ENCODE results near the gene CDKN2D. TPM values are rescaled to one million over a fixed set of nuclear protein-coding genes. Genes with fewer than 3 reads are reported as not detected.
A peak's percentile ranks its signal among the peaks of the same experiment; 100 is the strongest.
"Not testable (repeated sequence)": the region's sequence is repeated elsewhere in the genome, so short reads cannot be mapped to it uniquely, and the experiment has no call there.

The CDKN2D gene
- total RNA-seq, 1 donor from 2014 or later = 6.6 TPM

GRCh38 chr19:10546817-10547216, 22.0 kb downstream of the CDKN2D start:
- H3K4me3 ChIP-seq (ENCODE audit: low read depth, low read length) = no peak overlapping the region
- H3K36me3 ChIP-seq (ENCODE audit: control insufficient read depth, insufficient read depth, low read length) = peaks cover 25% of the 10 kb centered on the region
- TF ChIP-seq, protein P1, sequence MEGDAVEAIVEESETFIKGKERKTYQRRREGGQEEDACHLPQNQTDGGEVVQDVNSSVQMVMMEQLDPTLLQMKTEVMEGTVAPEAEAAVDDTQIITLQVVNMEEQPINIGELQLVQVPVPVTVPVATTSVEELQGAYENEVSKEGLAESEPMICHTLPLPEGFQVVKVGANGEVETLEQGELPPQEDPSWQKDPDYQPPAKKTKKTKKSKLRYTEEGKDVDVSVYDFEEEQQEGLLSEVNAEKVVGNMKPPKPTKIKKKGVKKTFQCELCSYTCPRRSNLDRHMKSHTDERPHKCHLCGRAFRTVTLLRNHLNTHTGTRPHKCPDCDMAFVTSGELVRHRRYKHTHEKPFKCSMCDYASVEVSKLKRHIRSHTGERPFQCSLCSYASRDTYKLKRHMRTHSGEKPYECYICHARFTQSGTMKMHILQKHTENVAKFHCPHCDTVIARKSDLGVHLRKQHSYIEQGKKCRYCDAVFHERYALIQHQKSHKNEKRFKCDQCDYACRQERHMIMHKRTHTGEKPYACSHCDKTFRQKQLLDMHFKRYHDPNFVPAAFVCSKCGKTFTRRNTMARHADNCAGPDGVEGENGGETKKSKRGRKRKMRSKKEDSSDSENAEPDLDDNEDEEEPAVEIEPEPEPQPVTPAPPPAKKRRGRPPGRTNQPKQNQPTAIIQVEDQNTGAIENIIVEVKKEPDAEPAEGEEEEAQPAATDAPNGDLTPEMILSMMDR (IDR thresholded peaks at IDR 0.05; ENCODE audit: insufficient read depth, low read length, severe bottlenecking) = no peak
- DNase-seq (ENCODE audit: low read depth) = no peak
- no peak for FAIRE-seq
- H3K27me3 ChIP-seq (ENCODE audit: control insufficient read depth, insufficient read depth, low read length) = no peaks in the 10 kb centered on the region

GRCh38 chr19:10544753-10545251, 24.0 kb downstream of the CDKN2D start:
- no peak for FAIRE-seq
- DNase-seq (ENCODE audit: low read depth) = no peak
- Histone ChIP-seq H3K36me3 (ENCODE audit: control insufficient read depth, insufficient read depth, low read length) (peaks cover 21% of the 10 kb centered on the region), H3K4me3 (ENCODE audit: low read depth, low read length) (peak overlapping the region; percentile 48), H3K27me3 (ENCODE audit: control insufficient read depth, insufficient read depth, low read length) (no peaks in the 10 kb centered on the region)
- TF ChIP-seq, protein P1 (IDR thresholded peaks at IDR 0.05; ENCODE audit: insufficient read depth, low read length, severe bottlenecking) = no peak

- no peaks in the 10 kb centered on the region for H3K27me3 ChIP-seq (ENCODE audit: control insufficient read depth, insufficient read depth, low read length)
- TF ChIP-seq, protein P1 (IDR thresholded peaks at IDR 0.05; ENCODE audit: insufficient read depth, low read length, severe bottlenecking) = no peak
- peaks cover 20% of the 10 kb centered on the region for H3K36me3 ChIP-seq (ENCODE audit: control insufficient read depth, insufficient read depth, low read length)
- DNase-seq (ENCODE audit: low read depth) (no peak), FAIRE-seq (no peak)
- peak overlapping the region; percentile 48 for H3K4me3 ChIP-seq (ENCODE audit: low read depth, low read length)
These were observed 24.5 kb downstream of the CDKN2D start for GRCh38 chr19:10544242-10544752.

- TF ChIP-seq, protein P1 (IDR thresholded peaks at IDR 0.05; ENCODE audit: insufficient read depth, low read length, severe bottlenecking) = no peak
- H3K4me3 ChIP-seq (ENCODE audit: low read depth, low read length) = peak within 1 kb of the TSS; percentile 48
- peaks cover 14% of the 10 kb centered on the region for H3K36me3 ChIP-seq (ENCODE audit: control insufficient read depth, insufficient read depth, low read length)
- no peak for FAIRE-seq
- peak; percentile 52 for DNase-seq (ENCODE audit: low read depth)
- no peaks in the 10 kb centered on the region for H3K27me3 ChIP-seq (ENCODE audit: control insufficient read depth, insufficient read depth, low read length)
These were observed 25.1 kb downstream of the CDKN2D start, which contains the start of gene ATG4D for GRCh38 chr19:10543420-10544241. Gene ATG4D, plus strand, starts transcription at chr19:10543904. Its CDS starts 187 bp downstream, at chr19:10544091.

- FAIRE-seq (no peak), DNase-seq (ENCODE audit: low read depth) (no peak)
- Histone ChIP-seq H3K36me3 (ENCODE audit: control insufficient read depth, insufficient read depth, low read length) (peaks cover 14% of the 10 kb centered on the region), H3K4me3 (ENCODE audit: low read depth, low read length) (peak overlapping the region; percentile 48), H3K27me3 (ENCODE audit: control insufficient read depth, insufficient read depth, low read length) (no peaks in the 10 kb centered on the region)
- TF ChIP-seq, protein P1 (IDR thresholded peaks at IDR 0.05; ENCODE audit: insufficient read depth, low read length, severe bottlenecking) = no peak
These were observed 25.7 kb downstream of the CDKN2D start for GRCh38 chr19:10543059-10543419.

DNA sequence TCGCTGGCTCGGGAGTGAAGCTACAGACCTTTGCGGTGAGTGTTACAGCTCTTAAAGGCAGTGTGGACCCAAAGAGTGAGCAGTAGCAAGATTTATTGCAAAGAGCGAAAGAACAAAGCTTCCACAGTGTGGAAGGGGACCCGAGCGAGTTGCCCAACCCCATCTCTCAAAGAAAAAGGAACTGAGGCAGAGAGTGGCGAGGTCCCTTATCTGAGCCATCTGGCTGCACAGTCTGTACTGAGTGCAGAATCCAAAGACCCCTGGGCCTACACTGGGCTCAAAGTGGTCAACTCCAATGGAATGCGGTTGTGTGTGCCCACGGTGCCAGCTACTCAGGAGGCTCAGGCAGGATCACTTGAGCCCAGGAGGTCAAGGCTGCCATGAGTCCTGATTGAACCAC, 29.8 kb downstream of the CDKN2D start:
- not testable (repeated sequence) for H3K4me3 ChIP-seq (ENCODE audit: low read depth, low read length); H3K27me3 ChIP-seq (ENCODE audit: control insufficient read depth, insufficient read depth, low read length); H3K36me3 ChIP-seq (ENCODE audit: control insufficient read depth, insufficient read depth, low read length); FAIRE-seq; DNase-seq (ENCODE audit: low read depth)

Data from bronchial epithelial cell (primary cell).